Fibroblast of skin of scalp (primary cell): ENCODE measurements around the gene AEBP2.
"Not testable (repeated sequence)": the region's sequence is repeated elsewhere in the genome, so short reads cannot be mapped to it uniquely, and the experiment has no call there.

Experiments used
- DNase-seq: peaks from one replicate; pipeline ENCODE4 v3.0.0-alpha.2; 2013

The AEBP2 gene

GRCh38 chr12:19510461-19510860, 71.2 kb downstream of the AEBP2 start:
- DNase-seq: no peak

DNA sequence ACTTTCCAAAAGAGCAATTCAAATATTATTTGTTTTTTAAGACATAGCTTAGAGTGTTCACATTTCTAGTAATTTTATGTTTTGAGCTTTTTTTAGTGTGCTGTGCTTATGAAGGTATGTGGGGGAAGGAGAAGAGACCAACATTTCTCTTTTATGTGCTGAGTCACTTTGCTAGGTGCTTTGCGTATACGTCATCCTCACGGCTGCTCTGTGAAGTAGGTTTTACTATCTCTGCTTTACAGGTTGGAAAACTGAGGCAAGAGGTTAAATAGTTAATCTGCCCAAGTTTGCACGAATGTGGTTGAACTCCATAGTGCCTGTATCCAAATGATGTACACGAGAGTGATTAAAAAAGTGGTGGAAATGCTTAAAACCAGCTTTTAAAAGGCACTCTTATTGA, 75.9 kb downstream of the AEBP2 start:
- DNase-seq: no peak

GRCh38 chr12:19517583-19517982, 78.3 kb downstream of the AEBP2 start:
- no peak for DNase-seq

DNA sequence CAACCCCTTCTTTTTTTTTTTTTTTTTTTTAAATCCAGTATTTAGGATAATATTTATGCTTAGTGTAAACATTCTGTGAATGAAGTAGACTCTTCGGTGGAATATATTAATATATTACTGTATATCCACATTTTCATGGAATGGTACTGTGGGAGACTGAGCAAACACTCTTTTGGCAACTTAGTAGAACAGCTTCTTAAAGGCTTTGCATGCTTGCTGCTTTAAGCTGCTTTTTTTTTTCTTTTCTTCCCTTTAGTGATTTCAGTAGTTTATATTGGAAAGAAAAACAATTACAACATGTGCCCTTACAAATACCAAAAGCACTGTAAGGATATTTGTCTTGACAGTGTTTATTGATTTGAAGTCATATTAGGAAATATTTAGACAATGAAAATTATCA, 78.9 kb downstream of the AEBP2 start:
- no peak for DNase-seq

DNA sequence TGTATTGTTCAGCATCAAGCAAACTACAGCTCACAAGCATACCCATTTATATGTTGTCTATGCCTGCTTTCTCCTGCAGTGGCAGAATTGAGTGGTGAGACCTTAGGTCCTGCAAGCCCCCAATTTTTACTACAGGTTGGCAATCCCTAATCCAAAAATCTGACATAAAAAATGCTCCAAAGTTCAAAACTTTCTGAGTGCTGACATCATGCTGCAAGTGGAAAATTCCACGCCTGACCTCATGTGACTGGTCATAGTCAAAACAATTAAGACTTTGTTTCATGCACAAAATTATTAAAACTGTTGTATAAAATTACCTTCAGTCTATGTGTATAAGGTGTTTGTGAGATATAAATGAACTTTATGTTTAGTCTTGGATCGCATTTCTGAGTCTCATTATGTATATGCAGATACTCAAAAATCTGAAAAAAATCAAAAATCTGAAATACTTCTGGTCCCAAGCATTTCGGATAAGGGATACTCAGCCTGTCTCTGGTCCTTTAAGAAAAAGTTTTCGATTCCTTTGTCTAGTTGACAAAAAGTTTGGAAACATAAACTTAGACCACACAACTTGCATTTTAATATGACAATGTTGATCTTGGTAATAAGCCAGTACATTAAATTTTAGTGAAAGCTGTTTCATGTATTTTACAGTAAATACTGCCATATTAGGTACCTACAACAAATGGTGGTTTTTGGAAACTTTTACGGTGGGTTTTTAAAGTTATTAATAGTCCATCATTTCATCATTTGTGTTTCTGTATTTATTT, 81.5 kb downstream of the AEBP2 start:
- no peak for DNase-seq

DNA sequence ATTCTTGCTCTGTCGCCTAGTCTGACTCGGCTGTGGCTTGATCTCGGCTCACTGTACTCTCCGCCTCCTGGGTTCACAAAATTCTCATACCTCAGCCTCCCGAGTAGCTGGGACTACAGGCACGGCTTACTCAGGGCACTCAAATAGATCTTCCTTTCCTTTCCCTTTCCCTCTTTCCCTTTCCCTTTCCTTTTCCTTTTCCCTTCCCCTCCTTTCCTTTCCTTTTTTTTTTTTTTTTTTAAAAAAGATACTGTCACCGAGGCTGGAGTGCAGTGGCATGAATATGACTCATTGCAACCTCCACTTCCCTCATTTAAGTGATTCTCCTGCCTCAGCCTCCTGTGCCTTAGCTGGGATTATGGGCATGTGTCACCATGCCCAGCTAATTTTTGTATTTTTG, 86.0 kb downstream of the AEBP2 start:
- DNase-seq: peak; percentile 10

DNA sequence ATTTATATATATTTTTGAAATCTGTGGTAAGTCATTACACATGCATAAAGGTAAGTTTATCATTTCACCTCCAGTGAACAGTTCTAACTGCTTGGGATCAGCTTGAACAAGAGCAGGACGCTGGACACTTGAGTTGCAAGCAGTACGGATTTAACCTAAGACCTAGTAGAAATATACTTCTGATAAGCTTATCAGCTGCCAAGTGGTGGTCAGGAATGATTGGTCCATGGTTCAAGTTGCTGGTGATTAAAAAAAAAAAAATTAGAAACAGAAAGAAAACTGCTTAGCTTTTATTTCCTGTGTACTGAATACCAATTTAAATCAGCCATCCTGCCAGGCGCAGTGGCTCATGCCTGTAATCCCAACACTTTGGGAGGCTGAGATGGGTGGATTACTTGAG, 88.6 kb downstream of the AEBP2 start:
- no peak for DNase-seq

DNA sequence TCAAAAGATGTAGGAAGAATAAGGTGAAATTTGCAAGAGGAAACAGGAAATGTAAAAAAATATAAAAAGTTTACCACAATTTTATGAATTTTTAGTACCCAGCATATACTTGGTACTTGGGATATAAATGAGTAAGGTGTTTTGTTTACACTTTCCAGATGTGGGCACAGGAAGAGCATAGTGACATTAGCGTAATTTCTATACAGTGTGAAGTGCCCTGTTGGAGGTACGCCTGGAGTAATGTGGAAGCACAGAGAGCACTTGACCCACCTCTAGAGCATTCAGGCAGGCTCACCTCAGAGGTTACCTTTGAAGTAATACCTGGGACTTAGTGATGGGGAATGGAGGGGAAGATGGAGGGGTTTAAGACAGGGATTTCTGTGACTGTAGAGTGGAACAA, 89.5 kb downstream of the AEBP2 start:
- no peak for DNase-seq

DNA sequence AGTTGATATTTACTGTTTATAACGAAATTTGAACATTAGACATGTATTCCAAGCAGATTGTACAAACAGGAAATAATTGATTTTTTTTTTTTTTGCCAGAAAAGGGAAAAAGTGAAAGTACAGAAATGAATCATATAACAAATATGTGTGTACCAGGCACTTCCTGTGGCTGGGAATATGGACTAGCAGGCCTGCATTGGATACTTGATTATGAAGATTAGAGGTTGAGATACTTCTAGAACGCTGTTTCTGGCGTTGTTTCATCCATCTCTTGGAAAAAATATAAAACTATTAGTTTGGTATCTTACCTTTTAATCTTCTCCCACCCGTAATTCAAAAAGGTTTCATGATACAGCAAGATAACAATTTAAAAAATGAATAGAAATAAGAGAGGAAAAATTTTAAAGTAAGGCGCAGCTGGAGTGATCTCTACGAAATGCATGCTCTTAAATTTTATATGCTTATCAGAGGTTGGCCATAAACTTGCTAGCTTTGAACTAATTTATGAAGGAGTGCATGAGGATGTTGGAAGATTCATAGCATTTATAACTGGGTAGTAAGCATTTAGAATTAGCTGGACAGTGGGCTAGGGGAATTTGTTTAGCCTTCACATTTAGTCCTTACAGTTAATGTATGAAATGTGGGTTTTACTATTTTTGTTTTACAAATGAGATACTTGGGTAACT, 90.8 kb downstream of the AEBP2 start:
- peak; percentile 59 for DNase-seq

DNA sequence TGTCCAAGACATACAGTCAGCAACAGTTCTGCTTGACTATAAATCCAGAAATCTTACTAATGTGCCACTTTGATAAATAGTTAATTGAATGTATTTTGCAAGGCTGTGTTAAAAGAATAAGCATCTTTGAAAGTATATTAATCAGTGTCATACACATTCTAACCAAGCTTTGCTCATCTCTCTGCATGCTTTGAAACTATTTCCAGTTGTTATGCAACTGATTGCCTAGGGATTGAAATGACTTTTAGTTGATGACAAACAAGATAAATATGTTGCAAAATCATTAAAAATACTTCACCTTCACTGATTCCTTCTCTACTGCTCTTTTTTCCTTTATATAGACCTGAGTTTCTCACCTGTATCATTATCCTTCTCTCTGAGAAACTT, 91.3 kb downstream of the AEBP2 start:
- DNase-seq: peak; percentile 44

GRCh38 chr12:19533567-19533966, 94.3 kb downstream of the AEBP2 start:
- no peak for DNase-seq

DNA sequence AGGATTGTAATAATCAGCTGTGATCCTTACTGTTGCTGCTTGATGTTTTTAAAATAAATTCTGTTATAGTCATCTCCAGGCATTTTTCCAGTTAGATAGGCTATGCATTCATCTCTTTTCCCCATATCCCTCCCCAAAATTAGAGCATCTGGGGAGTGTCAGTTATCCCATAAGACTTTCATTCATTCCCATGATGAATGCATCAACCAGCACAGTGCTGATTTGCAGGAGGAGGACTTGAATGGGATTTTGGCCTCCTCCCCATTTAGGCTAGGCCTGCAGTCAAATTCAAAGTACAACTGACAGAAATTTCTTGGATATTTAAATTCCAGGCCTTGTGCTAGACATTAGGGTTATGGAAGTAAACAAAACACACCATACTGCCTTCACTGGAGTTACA, 99.8 kb downstream of the AEBP2 start:
- no peak for DNase-seq

DNA sequence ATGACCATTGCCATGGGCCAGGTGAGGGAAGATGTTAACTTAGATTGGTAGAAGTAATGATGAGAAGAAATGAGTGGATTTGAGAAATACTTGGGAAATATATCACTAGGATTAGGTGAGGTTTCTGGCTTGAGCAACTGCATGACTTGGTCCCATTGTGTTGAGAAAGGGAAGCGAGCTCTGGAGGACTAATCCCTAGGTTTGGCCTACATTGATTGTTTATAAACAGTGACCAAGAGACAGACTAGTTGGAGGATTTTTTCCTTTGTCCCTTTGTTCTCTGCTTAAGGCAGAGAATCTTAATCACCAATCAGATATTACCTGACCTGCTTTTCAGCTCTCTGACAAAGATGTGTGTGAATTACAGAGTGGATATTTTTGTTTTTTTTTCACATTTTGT, 100.5 kb downstream of the AEBP2 start:
- DNase-seq: no peak

GRCh38 chr12:19542606-19543005, 103.3 kb downstream of the AEBP2 start:
- no peak for DNase-seq

GRCh38 chr12:19544353-19544752, 105.1 kb downstream of the AEBP2 start:
- no peak for DNase-seq

DNA sequence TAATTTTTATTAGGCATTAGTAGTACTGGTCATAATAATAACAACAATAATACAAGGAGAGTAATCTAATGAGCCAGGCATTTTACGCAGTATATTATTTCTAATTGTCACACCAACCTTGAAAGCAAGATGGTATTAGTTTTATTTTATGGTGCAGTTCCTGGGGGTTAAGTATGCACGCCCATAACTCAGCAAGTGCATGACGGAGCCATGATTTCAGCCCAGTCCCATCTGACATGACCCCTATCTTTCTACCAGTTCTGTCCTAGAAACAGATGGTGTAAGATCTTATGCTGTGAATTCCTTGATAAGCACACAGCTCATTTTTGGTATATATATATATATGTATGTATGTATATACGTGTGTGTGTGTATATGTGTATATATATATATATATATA, 106.0 kb downstream of the AEBP2 start:
- DNase-seq: no peak

DNA sequence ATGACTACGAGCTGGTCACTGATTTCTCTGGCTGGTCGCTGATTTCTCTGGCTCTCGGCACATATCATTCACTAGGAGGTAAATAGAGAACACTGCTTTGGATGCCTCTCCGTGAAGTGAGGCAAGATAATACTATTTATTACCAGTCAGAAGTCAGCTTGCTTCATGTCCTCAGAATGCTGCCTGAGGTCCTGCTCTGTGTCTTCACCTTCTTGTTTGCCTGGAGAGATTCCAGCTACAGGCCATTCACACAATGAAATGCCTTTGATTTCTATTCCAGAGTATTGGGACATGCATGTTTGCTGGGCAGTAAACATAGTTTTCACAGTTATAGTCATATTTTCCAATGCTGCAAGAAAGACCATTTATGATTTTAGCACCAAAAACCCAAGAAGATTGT, 106.7 kb downstream of the AEBP2 start:
- peak; percentile 24 for DNase-seq

DNA sequence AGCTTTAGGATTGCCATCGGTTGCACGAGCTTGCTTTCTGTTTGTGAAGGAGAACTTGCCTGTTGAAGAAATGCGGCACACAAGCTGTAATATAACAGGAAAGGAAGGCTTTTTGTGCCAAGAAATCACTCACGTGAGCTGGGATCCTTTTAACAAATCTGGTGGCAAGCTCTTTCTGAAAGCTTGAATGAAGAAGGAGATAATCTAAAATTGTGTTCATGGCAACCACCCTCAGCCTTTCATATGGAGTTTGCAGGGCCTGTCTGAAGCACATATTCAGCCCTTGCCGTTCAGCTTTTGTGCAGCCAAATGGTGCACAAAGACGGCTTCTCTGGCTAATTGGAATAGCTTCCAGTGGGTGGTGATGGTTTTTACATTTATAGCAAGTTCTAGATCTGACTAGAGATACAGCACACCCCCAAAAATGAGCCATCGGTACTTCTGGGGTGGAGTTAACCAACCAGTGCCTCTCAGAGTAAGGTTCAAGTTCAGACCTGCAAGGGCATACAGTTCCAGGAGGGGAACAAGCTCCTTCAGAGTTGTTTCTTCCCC, 107.4 kb downstream of the AEBP2 start:
- DNase-seq: peak; percentile 47

- DNase-seq: peak; percentile 61
These were observed 108.0 kb downstream of the AEBP2 start for GRCh38 chr12:19547271-19547671.

- DNase-seq: no peak
These were observed 109.5 kb downstream of the AEBP2 start for GRCh38 chr12:19548834-19549233.

- no peak for DNase-seq
These were observed 111.3 kb downstream of the AEBP2 start for GRCh38 chr12:19550626-19551025.

DNA sequence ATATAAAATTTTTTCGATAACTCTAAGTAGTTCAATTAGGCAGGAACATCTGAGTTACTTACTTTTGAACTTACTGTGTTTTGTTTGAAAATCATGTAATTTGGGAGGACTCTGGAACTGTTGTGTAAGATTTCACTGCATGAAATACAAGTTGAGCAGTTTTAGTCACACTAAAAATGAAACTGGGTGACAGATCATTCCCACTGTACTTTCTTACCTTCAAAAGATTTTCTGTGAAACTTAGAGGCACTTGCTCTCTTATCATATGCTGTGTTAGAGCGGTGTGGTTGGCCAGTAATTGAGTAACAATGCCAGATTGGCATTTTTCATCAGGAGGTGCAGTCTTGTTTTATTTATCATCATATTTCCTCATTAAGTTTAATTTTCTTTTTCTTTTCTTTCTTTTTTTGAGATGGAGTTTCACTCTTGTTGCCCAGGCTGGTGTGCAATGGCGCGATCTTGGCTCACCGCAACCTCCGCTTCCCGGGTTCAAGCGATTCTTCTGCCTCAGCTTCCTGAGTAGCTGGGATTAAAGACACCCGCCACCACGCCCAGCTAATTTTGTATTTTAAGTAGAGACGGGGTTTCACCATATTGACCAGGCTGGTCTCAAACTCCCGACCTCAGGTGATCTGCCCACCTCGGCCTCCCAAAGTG, 113.3 kb downstream of the AEBP2 start:
- not testable (repeated sequence) for DNase-seq

GRCh38 chr12:19553175-19553574, 113.9 kb downstream of the AEBP2 start:
- DNase-seq: peak; percentile 68
